Thymus (tissue), 2 donors: ENCODE measurements around the gene SERPINA4. TPM values are rescaled to one million over a fixed set of nuclear protein-coding genes. Genes with fewer than 3 reads are reported as not detected.

Experiments
- polyA plus RNA-seq: library from polyadenylated mRNA; stranded (reverse); fragments of 200-250 nt; gene quantifications from one replicate; pipeline ENCODE4 v1.2.3, GENCODE V29; 2013
- total RNA-seq: library from RNA; stranded (reverse); fragments of 120-200 nt; gene quantifications from one replicate; pipeline ENCODE4 v1.2.4, GENCODE V29; 2013
- donor health status: healthy.

The SERPINA4 gene
- total and polyA plus RNA-seq, 2 donors: 0.41 to 0.52 TPM

Other genes with a start within 250 kb of the SERPINA4 start
- 0.33 TPM for gene SERPINA6, start 238.1 kb upstream of the SERPINA4 start, total RNA-seq
- 0.91 TPM for gene SERPINA6, start 238.1 kb upstream of the SERPINA4 start, polyA plus RNA-seq
- not detected for gene SERPINA2, start 194.7 kb upstream of the SERPINA4 start, total RNA-seq
- 0.09 TPM for gene SERPINA2, start 194.7 kb upstream of the SERPINA4 start, polyA plus RNA-seq
- 9.4 TPM for gene SERPINA1, start 172.8 kb upstream of the SERPINA4 start, total RNA-seq
- 26.8 TPM for gene SERPINA1, start 172.8 kb upstream of the SERPINA4 start, polyA plus RNA-seq
- gene SERPINA11, start 108.6 kb upstream of the SERPINA4 start, total RNA-seq: 0.14 TPM
- 0.11 TPM for gene SERPINA11, start 108.6 kb upstream of the SERPINA4 start, polyA plus RNA-seq
- gene SERPINA9, start 85.2 kb upstream of the SERPINA4 start, total RNA-seq: 0.05 TPM
- gene SERPINA9, start 85.2 kb upstream of the SERPINA4 start, polyA plus RNA-seq: 0.59 TPM
- gene SERPINA12, start 52.0 kb upstream of the SERPINA4 start, total RNA-seq: 0.05 TPM
- 0.71 TPM for gene SERPINA12, start 52.0 kb upstream of the SERPINA4 start, polyA plus RNA-seq
- 0.24 TPM for gene SERPINA5, start 20.0 kb downstream of the SERPINA4 start, total RNA-seq
- 1.7 TPM for gene SERPINA5, start 20.0 kb downstream of the SERPINA4 start, polyA plus RNA-seq
- gene SERPINA3, start 50.9 kb downstream of the SERPINA4 start, total RNA-seq: 1.3 TPM
- gene SERPINA3, start 50.9 kb downstream of the SERPINA4 start, polyA plus RNA-seq: 120 TPM
- 0.52 TPM for gene GSC, start 208.7 kb downstream of the SERPINA4 start, total RNA-seq
- 0.27 TPM for gene GSC, start 208.7 kb downstream of the SERPINA4 start, polyA plus RNA-seq